GM12864 (cell line): ENCODE data around the gene RPRD1B.
A peak's percentile ranks its signal among the peaks of the same experiment; 100 is the strongest.

ENCODE experiments used
- DNase-seq: peaks from one replicate; pipeline ENCODE4 v3.0.0-alpha.2; 2011; ENCODE audit warnings: low read depth
- H3K4me3 ChIP-seq: 2 replicates; pipeline ENCODE4 v1.5.1; 2011; ENCODE audit warnings: mild to moderate bottlenecking, low read depth, low read length, control low read depth
- TF ChIP-seq, protein P1 (sequence below): IDR thresholded peaks from 2 replicates; pipeline ENCODE4 v1.5.1; 2011; ENCODE audit warnings: low read depth, mild to moderate bottlenecking, moderate library complexity, low read length, control low read depth, inconsistent platforms; ENCODE audit errors: missing control alignments

RPRD1B gene

GRCh38 chr20:38075161-38075998 is 41.8 kb downstream of the RPRD1B start:
- TF ChIP-seq, protein P1, sequence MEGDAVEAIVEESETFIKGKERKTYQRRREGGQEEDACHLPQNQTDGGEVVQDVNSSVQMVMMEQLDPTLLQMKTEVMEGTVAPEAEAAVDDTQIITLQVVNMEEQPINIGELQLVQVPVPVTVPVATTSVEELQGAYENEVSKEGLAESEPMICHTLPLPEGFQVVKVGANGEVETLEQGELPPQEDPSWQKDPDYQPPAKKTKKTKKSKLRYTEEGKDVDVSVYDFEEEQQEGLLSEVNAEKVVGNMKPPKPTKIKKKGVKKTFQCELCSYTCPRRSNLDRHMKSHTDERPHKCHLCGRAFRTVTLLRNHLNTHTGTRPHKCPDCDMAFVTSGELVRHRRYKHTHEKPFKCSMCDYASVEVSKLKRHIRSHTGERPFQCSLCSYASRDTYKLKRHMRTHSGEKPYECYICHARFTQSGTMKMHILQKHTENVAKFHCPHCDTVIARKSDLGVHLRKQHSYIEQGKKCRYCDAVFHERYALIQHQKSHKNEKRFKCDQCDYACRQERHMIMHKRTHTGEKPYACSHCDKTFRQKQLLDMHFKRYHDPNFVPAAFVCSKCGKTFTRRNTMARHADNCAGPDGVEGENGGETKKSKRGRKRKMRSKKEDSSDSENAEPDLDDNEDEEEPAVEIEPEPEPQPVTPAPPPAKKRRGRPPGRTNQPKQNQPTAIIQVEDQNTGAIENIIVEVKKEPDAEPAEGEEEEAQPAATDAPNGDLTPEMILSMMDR, result no peak
- DNase-seq, result no peak
- no peak overlapping the region for H3K4me3 ChIP-seq

GRCh38 chr20:38076548-38076947 is 43.0 kb downstream of the RPRD1B start:
- no peak overlapping the region for H3K4me3 ChIP-seq
- no peak for DNase-seq
- TF ChIP-seq, protein P1, result peak; percentile 5

DNA sequence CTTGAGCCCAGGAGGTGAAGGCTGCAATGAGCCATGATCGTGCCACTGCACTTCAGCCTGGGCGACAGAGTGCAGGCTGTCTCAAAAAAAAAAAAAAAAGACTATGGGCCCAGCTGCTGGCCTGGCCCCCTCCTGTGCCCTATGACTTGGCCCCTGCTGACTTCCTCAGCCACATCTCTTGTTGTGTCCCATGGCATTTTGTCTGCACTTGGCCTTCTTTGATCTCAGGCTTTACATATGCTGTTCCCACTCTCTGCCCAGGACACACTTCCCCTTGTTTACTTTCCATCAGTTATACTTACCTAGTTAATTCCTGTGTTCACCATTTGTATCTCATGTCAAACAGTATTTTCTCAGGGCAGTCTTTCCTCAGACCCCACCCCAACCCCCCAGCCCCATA is 44.5 kb downstream of the RPRD1B start:
- H3K4me3 ChIP-seq, result no peak overlapping the region

DNA sequence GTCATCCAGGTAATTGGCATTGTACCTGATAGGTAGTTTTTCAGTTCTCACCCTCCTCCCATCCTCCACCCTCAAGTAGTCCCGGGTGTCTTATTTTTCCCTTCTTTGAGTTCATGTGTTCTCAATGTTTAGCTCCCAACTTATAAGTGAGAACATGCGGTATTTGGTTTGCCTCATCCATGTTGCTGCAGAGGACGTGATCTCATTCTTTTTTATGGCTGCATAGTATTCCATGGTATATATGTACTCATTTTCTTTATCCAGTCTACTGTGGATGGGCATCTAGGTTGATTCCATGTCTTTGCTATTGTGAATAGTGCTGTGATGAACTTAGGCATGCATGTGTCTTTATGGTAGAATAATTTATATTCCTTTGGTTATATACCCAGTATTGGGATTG is 45.8 kb downstream of the RPRD1B start:
- TF ChIP-seq, protein P1, result no peak

More for the DNA sequence above, 44.5 kb downstream of the RPRD1B start:
- TF ChIP-seq, protein P1, result no peak
- no peak for DNase-seq

GRCh38 chr20:38081575-38081974 is 48.0 kb downstream of the RPRD1B start:
- TF ChIP-seq, protein P1, result no peak
- no peak for DNase-seq

More for the DNA sequence above, 45.8 kb downstream of the RPRD1B start:
- no peak overlapping the region for H3K4me3 ChIP-seq
- no peak for DNase-seq

DNA sequence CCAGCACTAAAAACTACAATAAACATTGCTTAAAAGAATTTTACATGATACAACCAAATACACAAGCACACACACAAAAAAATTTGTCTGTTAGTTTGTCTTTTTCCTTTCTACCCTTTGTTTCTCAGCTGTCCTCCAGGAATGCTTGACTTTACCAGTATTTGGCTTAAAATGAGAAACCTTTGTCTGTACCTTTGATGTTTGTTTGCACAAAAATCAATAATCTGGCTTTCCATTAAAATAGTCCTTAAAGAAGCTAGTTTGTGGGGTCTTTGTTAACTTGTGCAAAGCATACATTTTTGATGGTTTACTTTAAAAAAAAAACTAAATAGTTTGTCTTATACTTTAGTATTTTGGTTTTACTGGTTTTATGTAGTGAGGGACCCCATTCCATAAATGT is 49.3 kb downstream of the RPRD1B start:
- DNase-seq, result no peak
- H3K4me3 ChIP-seq, result no peak overlapping the region
- TF ChIP-seq, protein P1, result no peak

More at GRCh38 chr20:38081575-38081974, 48.0 kb downstream of the RPRD1B start:
- H3K4me3 ChIP-seq, result no peak overlapping the region
